ENCODE measurements around the gene REP15.

DNA sequence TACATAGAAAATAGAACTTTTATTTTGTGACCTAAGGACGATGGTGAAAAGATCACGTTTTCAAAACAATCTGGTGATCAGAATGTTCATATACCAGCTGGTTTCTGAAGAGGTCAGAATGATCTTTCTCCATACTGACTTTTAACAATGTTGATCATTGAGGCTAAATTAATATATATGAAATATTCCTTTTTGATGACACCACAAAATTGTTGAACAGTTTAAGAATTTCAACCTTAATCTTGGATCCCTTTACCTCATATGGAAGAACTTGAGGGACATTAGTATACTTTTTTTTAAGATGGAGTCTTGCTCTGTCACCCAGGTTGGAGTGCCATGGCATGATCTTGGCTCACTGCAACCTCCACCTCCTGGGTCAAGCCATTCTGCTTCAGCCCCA lies 2.8 kb upstream of the REP15 start:
- TF ChIP-seq, protein P1, sequence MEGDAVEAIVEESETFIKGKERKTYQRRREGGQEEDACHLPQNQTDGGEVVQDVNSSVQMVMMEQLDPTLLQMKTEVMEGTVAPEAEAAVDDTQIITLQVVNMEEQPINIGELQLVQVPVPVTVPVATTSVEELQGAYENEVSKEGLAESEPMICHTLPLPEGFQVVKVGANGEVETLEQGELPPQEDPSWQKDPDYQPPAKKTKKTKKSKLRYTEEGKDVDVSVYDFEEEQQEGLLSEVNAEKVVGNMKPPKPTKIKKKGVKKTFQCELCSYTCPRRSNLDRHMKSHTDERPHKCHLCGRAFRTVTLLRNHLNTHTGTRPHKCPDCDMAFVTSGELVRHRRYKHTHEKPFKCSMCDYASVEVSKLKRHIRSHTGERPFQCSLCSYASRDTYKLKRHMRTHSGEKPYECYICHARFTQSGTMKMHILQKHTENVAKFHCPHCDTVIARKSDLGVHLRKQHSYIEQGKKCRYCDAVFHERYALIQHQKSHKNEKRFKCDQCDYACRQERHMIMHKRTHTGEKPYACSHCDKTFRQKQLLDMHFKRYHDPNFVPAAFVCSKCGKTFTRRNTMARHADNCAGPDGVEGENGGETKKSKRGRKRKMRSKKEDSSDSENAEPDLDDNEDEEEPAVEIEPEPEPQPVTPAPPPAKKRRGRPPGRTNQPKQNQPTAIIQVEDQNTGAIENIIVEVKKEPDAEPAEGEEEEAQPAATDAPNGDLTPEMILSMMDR (IDR thresholded peaks at IDR 0.05): no peak
- TF ChIP-seq EP300 (IDR thresholded peaks at IDR 0.05) (no peak), POLR2A (IDR thresholded peaks at IDR 0.05) (no peak)
